ENCODE measurements around the gene PTPRM.

DNA sequence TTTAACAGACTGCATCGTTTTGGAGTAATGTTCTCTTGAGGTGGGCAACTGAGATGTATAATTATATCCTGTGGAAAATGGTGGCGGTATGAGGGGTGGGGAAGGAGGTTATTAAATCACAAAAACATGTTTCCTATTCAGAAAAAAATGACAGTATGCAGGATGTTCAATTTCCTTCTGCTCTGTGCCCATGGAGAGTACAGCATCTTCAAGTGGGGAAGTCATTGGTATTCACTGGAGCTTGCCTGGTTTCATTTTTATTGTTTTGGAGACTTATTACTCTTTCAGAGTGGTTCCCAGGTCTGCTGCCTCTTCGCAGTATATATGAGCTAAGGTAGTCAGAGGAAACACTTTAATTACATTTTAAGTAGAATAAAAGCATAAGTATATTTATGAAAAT is 723.3 kb downstream of the PTPRM start:
- no peak for TF ChIP-seq EZH2 (IDR thresholded peaks at IDR 0.05; ENCODE audit: insufficient read depth, poor library complexity, severe bottlenecking)
- no peak for TF ChIP-seq EZH2phosphoT487 (IDR thresholded peaks at IDR 0.05; ENCODE audit: insufficient read depth, low read depth)
